K562 (cell line): Measurements from ENCODE around the gene XPO6.

Experiments used
- ATF7 ChIP-seq: fragments of 450-650 bp; IDR thresholded peaks from 2 replicates; pipeline ENCODE4 v1.7.1; 2014; ENCODE audit warnings: mild to moderate bottlenecking, moderate library complexity
- CTCF ChIP-seq, 3 experiments: IDR thresholded peaks in 2 of 3; conservative IDR thresholded peaks in 1 of 3; 2 replicates each; pipeline ENCODE4 v1.5.1; 2011 to 2012; ENCODE audit warnings: low read length in 3 of 3, mild to moderate bottlenecking in 3 of 3, control low read depth in 2 of 3, improper control_type of control experiment in 1 of 3, inconsistent platforms in 1 of 3, low read depth in 1 of 3, mixed read lengths in 1 of 3, moderate library complexity in 1 of 3; ENCODE audit not compliant: insufficient read depth in 2 of 3
- EZH2 ChIP-seq: IDR thresholded peaks from 2 replicates; pipeline ENCODE4 v1.6.1; 2012; ENCODE audit warnings: low read depth, mild to moderate bottlenecking, inconsistent platforms, low read length, borderline replicate concordance
- PTRF ChIP-seq: fragments of 450-650 bp; IDR thresholded peaks from 2 replicates; pipeline ENCODE4 v1.6.1; 2016; ENCODE audit warnings: mild to moderate bottlenecking, missing genetic modification characterization, missing compliant biosample characterization

DNA sequence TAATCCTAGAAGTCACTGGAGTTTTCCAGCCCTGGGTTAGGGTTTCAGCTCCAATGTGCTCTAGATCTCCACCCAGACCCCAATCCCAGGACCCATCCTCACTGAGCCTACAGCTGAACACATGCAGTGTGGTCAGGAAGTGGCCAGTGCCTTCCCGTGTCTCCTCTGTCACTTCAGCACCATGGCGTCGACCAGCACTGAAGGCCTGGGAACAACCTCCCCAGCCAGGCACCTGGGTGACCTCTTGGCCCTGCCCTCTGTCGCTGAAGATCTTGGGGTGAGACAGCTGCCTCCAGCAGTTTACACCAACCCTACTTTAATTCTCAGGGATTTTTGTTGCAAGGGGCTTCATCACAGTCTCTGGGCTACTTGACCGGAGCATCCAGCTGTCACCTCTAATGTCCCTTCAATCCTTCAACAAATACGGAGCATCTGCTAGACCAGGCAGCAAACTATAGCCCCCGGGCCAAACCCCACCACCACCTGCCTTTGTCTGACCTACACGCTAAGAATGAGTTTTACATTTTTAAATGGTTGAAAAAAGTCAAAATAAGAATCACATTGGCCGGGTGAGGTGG, 130.3 kb downstream of the XPO6 start:
- TF ChIP-seq CTCF (IDR thresholded peaks at IDR 0.05 in 2 of 3, conservative IDR thresholded peaks at IDR 0.05 in 1 of 3; ENCODE audit: insufficient read depth in 2 of 3, low read depth in 1 of 3, low read length in 3 of 3) (no peak), ATF7 (no peak), EZH2 (no peak), PTRF (tag) (no peak)
